NCI-H187 treated with DMSO at 0.1 percent for 48 hours (cell line): ENCODE measurements around the gene MTOR.

ENCODE experiments used
- DNase-seq: peaks from one replicate; lab custom pipeline; 2025; lab: John Stamatoyannopoulos, UW

The MTOR gene

GRCh38 chr1:11216074-11216473 is 46.3 kb downstream of the MTOR start:
- DNase-seq = no peak

- no peak for DNase-seq
These were observed 46.9 kb downstream of the MTOR start for GRCh38 chr1:11215381-11216005.

GRCh38 chr1:11214698-11215380 is 47.5 kb downstream of the MTOR start:
- DNase-seq = no peak

GRCh38 chr1:11211925-11212587 is 50.3 kb downstream of the MTOR start:
- DNase-seq = no peak

GRCh38 chr1:11211461-11211860 is 50.9 kb downstream of the MTOR start:
- DNase-seq = no peak

GRCh38 chr1:11207898-11208611 is 54.3 kb downstream of the MTOR start:
- no peak for DNase-seq

GRCh38 chr1:11204396-11205190 is 57.8 kb downstream of the MTOR start:
- DNase-seq = no peak

- peak; percentile 65 for DNase-seq
These were observed 63.3 kb downstream of the MTOR start for GRCh38 chr1:11198851-11199594.

GRCh38 chr1:11198257-11198656 is 64.1 kb downstream of the MTOR start:
- no peak for DNase-seq

GRCh38 chr1:11197359-11197758 is 65.0 kb downstream of the MTOR start:
- no peak for DNase-seq

GRCh38 chr1:11196945-11197344 is 65.4 kb downstream of the MTOR start:
- DNase-seq = no peak

- no peak for DNase-seq
These were observed 67.8 kb downstream of the MTOR start for GRCh38 chr1:11194407-11195176.

GRCh38 chr1:11193376-11193775 is 69.0 kb downstream of the MTOR start:
- no peak for DNase-seq

- no peak for DNase-seq
These were observed 73.4 kb downstream of the MTOR start, which contains the start of gene ANGPTL7 for GRCh38 chr1:11188858-11189451. Gene ANGPTL7, plus strand, starts transcription at chr1:11189355. Its CDS starts 225 bp downstream, at chr1:11189580.

GRCh38 chr1:11188381-11188780 is 74.0 kb downstream of the MTOR start:
- no peak for DNase-seq

- no peak for DNase-seq
These were observed 74.4 kb downstream of the MTOR start for GRCh38 chr1:11187931-11188330.

GRCh38 chr1:11187494-11187893 is 74.9 kb downstream of the MTOR start:
- no peak for DNase-seq

- no peak for DNase-seq
These were observed 75.4 kb downstream of the MTOR start for GRCh38 chr1:11187000-11187399.

- DNase-seq = no peak
These were observed 77.4 kb downstream of the MTOR start for GRCh38 chr1:11184973-11185372.

GRCh38 chr1:11182884-11183283 is 79.5 kb downstream of the MTOR start:
- no peak for DNase-seq
